HFFc6 (cell line): ENCODE data around the gene SMIM14. TPM values are rescaled to one million over a fixed set of nuclear protein-coding genes. Genes with fewer than 3 reads are reported as not detected.
A peak's percentile ranks its signal among the peaks of the same experiment; 100 is the strongest.

Experiments used
- DNase-seq: peaks from one replicate; pipeline ENCODE4 v3.0.0-alpha.2; 2018
- H3K27ac Mint-ChIP-seq: 2 replicates; pipeline ENCODE4 v1.8.0; 2020; ENCODE audit warnings: mild to moderate bottlenecking, mixed read lengths
- H3K27me3 Mint-ChIP-seq: 2 replicates; pipeline ENCODE4 v1.8.0; 2021; ENCODE audit warnings: mild to moderate bottlenecking, moderate library complexity, mixed read lengths; ENCODE audit not compliant: insufficient read depth
- H3K36me3 Mint-ChIP-seq: 2 replicates; pipeline ENCODE4 v1.8.0; 2021; ENCODE audit warnings: low read depth, mixed read lengths
- H3K4me1 Mint-ChIP-seq: 2 replicates; pipeline ENCODE4 v1.8.0; 2020; ENCODE audit warnings: low read depth, mixed read lengths
- H3K4me3 Mint-ChIP-seq: 2 replicates; pipeline ENCODE4 v1.8.0; 2020; ENCODE audit warnings: mild to moderate bottlenecking, moderate library complexity, mixed read lengths
- H3K9me3 Mint-ChIP-seq: 2 replicates; pipeline ENCODE4 v1.8.0; 2020; ENCODE audit warnings: mild to moderate bottlenecking, mixed read lengths
- total RNA-seq, 6 experiments: library from RNA; stranded (reverse); fragmentation: NEBNext Ultra II Directional; extraction: Animal tissue kit (Norgen Biotek cat#: 25700); gene quantifications; 2 replicates in 1 of 6; 3 replicates in 5 of 6; pipeline ENCODE4 v1.2.3, GENCODE V29; 2021
- TF ChIP-seq, protein P1 (sequence below): fragments of 200-600 bp; sonication (generic); IDR thresholded peaks from 2 replicates; pipeline ENCODE4 v1.5.0; 2021; ENCODE audit warnings: antibody characterized with exemption, mild to moderate bottlenecking

The SMIM14 gene
- total RNA-seq, 6 experiments from 2014 or later, result 26.6 to 35.0 (median 29.2) TPM

DNA sequence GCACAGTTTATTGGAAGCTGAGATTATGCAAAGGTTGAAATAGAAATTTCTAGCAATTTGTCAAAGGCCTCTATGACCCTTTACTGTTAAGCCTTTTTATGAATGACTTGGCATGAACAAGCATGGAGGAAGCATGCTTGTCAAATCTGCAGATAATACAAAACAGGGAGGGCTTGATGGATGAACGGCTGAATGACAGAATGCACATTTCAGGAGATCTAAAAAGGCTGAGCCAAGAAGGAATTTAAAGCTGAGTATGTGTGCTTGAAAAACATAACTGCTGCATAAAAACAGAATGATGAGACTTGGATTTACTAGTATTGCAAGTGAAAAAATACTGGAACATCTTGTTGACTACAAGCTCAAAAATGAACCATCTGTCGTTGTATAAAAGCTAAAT lies 30.2 kb upstream of the SMIM14 start:
- TF ChIP-seq, protein P1, sequence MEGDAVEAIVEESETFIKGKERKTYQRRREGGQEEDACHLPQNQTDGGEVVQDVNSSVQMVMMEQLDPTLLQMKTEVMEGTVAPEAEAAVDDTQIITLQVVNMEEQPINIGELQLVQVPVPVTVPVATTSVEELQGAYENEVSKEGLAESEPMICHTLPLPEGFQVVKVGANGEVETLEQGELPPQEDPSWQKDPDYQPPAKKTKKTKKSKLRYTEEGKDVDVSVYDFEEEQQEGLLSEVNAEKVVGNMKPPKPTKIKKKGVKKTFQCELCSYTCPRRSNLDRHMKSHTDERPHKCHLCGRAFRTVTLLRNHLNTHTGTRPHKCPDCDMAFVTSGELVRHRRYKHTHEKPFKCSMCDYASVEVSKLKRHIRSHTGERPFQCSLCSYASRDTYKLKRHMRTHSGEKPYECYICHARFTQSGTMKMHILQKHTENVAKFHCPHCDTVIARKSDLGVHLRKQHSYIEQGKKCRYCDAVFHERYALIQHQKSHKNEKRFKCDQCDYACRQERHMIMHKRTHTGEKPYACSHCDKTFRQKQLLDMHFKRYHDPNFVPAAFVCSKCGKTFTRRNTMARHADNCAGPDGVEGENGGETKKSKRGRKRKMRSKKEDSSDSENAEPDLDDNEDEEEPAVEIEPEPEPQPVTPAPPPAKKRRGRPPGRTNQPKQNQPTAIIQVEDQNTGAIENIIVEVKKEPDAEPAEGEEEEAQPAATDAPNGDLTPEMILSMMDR, result no peak
- peaks cover 5% of the 10 kb centered on the region; the same call in 1 of the 2 replicates for H3K9me3 Mint-ChIP-seq
- 0 out of 2 replicates have a peak, but pooled peaks cover 5% of the 10 kb centered on the region for H3K36me3 Mint-ChIP-seq
- no peak overlapping the region for H3K4me3 Mint-ChIP-seq
- peak; percentile 1 for DNase-seq
- H3K27me3 Mint-ChIP-seq, result peaks cover 4% of the 10 kb centered on the region; the same call in 1 of the 2 replicates
- H3K4me1 Mint-ChIP-seq, result peaks cover 12% of the 10 kb centered on the region
- no peak overlapping the region for H3K27ac Mint-ChIP-seq

DNA sequence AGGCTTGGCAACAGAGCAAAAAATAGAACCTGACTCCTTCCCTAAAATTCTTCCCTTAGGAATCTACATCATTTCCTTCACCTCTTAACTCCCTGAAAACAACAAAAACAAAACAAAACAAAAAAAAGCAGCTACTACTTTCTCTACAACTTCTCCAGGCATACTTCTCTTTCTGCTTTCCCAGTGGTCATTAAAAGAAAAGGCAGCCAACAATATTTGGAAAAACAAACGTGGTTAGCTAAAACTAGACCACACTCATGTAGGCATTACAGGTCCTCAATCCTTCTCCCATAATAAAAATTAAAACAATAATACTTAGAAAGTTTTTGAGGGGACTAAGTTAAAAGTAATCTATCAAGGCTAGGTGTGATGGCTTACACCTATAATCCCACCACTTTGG lies 29.0 kb upstream of the SMIM14 start:
- Mint-ChIP-seq H3K27ac (no peak overlapping the region), H3K4me3 (no peak overlapping the region), H3K27me3 (peaks cover 3% of the 10 kb centered on the region; the same call in 1 of the 2 replicates), H3K4me1 (peaks cover 12% of the 10 kb centered on the region), H3K36me3 (0 out of 2 replicates have a peak, but pooled peaks cover 5% of the 10 kb centered on the region), H3K9me3 (peaks cover 5% of the 10 kb centered on the region; the same call in 1 of the 2 replicates)
- TF ChIP-seq, protein P1, result no peak
- no peak for DNase-seq

DNA sequence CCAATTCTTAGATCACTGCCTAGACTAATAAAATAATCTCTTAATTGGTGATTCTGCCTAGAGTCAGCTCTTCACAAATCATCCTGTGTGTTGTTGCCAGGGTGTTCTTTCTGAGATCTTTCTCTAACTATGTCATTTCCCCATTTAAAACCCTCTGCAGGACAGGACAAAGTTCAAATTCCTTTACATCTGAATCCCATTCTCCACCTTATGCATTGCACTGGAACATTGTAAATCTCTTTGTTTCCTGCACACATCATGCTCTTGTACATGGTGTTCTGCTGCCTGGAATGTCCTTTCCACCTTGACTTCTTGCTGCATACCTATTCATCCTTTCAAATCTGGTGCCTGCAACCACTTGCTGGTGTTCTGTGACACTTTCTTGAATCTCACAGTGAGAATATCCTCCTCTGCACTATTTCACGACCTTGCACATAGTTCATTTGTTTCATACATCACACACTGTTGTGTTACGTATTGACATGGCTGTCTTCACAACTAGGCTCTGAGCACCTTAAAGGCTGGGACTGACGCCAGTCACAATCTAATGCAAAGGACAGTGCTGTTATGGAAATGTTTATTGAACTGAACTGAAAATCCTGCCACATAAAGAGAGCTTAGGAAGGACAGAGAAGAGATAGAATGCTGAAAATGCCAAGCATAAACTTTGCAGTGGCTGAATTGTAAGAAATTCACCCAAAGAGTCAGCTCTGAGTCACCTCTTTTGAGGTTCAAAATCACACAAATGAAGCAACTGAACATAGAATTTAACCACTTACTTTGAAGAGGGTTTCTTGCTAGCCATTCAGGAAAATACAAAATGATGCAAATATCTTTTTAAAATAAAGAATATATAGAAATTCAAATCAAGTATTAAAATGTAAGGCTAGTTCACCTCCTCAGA lies 26.4 kb upstream of the SMIM14 start:
- Mint-ChIP-seq H3K4me1 (peaks cover 16% of the 10 kb centered on the region), H3K27me3 (no peaks in the 10 kb centered on the region; the same call in 1 of the 2 replicates), H3K4me3 (peak overlapping the region; percentile 3; the same call in 1 of the 2 replicates), H3K36me3 (no peaks in the 10 kb centered on the region), H3K9me3 (no peaks in the 10 kb centered on the region), H3K27ac (peak overlapping the region; percentile 48; the same call in 1 of the 2 replicates)
- DNase-seq, result peak; percentile 43
- TF ChIP-seq, protein P1, result no peak

DNA sequence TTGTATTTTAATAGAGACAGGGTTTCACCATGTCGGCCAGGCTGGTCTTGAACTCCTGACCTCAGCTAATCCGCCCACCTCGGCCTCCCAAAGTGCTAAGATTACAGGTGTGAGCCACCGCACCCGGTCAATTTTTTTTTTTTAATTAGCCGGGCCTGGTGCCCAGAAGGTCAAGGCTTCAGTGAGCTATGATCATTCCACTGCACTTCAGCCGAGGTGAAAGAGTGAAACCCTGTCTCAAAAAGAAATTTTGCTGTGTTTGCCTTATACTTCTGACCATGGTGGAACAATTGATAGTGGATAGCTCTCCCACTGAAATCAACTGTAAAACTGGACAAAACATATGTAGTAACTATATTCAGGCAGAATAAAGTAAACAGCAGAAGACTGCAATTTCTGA lies 24.0 kb upstream of the SMIM14 start:
- peaks cover 20% of the 10 kb centered on the region for H3K4me1 Mint-ChIP-seq
- TF ChIP-seq, protein P1, result no peak
- H3K36me3 Mint-ChIP-seq, result no peaks in the 10 kb centered on the region
- no peaks in the 10 kb centered on the region for H3K9me3 Mint-ChIP-seq
- H3K4me3 Mint-ChIP-seq, result no peak overlapping the region
- H3K27ac Mint-ChIP-seq, result no peak overlapping the region
- no peaks in the 10 kb centered on the region; the same call in 1 of the 2 replicates for H3K27me3 Mint-ChIP-seq
- no peak for DNase-seq

DNA sequence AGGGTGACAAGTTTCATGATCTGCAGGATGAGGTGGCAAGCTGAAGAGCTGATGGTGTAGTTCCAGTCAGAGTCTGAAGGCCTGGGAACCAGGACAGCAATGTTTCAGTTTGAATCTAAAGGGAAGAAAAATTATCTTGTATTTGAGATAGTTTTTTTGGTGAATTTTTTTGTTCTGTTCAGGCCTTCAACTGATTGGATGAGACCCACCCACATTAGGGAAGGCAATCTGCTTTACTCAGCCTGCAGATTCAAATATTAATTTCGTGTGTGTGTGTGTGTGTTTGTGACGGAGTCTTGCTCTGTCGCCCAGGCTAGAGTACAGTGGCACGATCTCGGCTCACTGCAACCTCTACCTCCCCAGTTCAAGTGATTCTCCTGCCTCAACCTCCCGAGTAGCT lies 22.1 kb upstream of the SMIM14 start:
- no peaks in the 10 kb centered on the region; the same call in 1 of the 2 replicates for H3K27me3 Mint-ChIP-seq
- H3K36me3 Mint-ChIP-seq, result no peaks in the 10 kb centered on the region
- H3K4me3 Mint-ChIP-seq, result no peak overlapping the region
- H3K9me3 Mint-ChIP-seq, result no peaks in the 10 kb centered on the region
- TF ChIP-seq, protein P1, result no peak
- peaks cover 20% of the 10 kb centered on the region for H3K4me1 Mint-ChIP-seq
- DNase-seq, result no peak
- H3K27ac Mint-ChIP-seq, result no peak overlapping the region
